HepG2 (cell line): ENCODE results near the gene TMEM233. TPM values are rescaled to one million over a fixed set of nuclear protein-coding genes. Genes with fewer than 3 reads are reported as not detected.

ENCODE experiments used
- SRSF9 ChIP-seq: fragments of 200-400 bp; formaldehyde crosslinking; IDR thresholded peaks from 2 replicates; pipeline ENCODE4 v1.6.1; 2018; ENCODE audit warnings: borderline replicate concordance, mild to moderate bottlenecking, low read depth, low read length; ENCODE audit not compliant: insufficient read depth, poor library complexity, severe bottlenecking
- STAG1 ChIP-seq: sonication (generic); formaldehyde crosslinking; IDR thresholded peaks from 2 replicates; pipeline ENCODE4 v1.4.0; 2020; ENCODE audit warnings: missing genetic modification reagents
- TEAD2 ChIP-seq: sonication (generic); formaldehyde crosslinking; IDR thresholded peaks from 2 replicates; pipeline ENCODE4 v1.9.0; 2021; ENCODE audit warnings: missing genetic modification reagents
- ZBTB33 ChIP-seq: sonication (generic); formaldehyde crosslinking; IDR thresholded peaks from 2 replicates; pipeline ENCODE4 v1.4.0; 2020; ENCODE audit warnings: missing genetic modification reagents
- ZNF232 ChIP-seq: sonication (generic); formaldehyde crosslinking; IDR thresholded peaks from 2 replicates; pipeline ENCODE4 v1.4.0; 2020; ENCODE audit warnings: missing genetic modification reagents, borderline replicate concordance
- ZNF451 ChIP-seq: sonication (generic); formaldehyde crosslinking; IDR thresholded peaks from 2 replicates; pipeline ENCODE4 v1.5.0; 2020; ENCODE audit warnings: mild to moderate bottlenecking, missing genetic modification reagents
- ZNF546 ChIP-seq: sonication (generic); formaldehyde crosslinking; conservative IDR thresholded peaks from 2 replicates; pipeline ENCODE4 v1.8.1; 2023; ENCODE audit warnings: mild to moderate bottlenecking, missing genetic modification reagents
- ZNF605 ChIP-seq: sonication (generic); formaldehyde crosslinking; IDR thresholded peaks from 2 replicates; pipeline ENCODE4 v1.8.0; 2022; ENCODE audit warnings: mild to moderate bottlenecking, missing genetic modification reagents
- ZNF777 ChIP-seq: sonication (generic); formaldehyde crosslinking; IDR thresholded peaks from 2 replicates; pipeline ENCODE4 v1.4.0; 2020; ENCODE audit warnings: missing genetic modification reagents
- polyA plus RNA-seq, 8 experiments: library from polyadenylated mRNA; depleted of rRNA in 3 of 8; stranded (reverse) in 7 of 8; unstranded in 1 of 8; fragments of >200 nt; fragmentation: Illumina TruSeq in 4 of 8; extraction: Trizol in 4 of 8; gene quantifications; 2 replicates each; pipeline versions ENCODE4 v1.2.1 to v1.2.3, GENCODE V29; 2011 to 2016; ENCODE audit warnings: low read depth in 4 of 8, missing spikeins in 1 of 8, mixed read lengths in 1 of 8; ENCODE audit not compliant: insufficient read depth in 1 of 8
- total RNA-seq, 5 experiments: library from RNA; depleted of rRNA; stranded (reverse); fragments of >200 nt; fragmentation: Illumina TruSeq; extraction: Trizol; gene quantifications; 2 replicates each; pipeline ENCODE4 v1.2.3, GENCODE V29; 2016; ENCODE audit warnings: low read depth in 1 of 5
- TF ChIP-seq, protein P1 (sequence below): sonication (generic); formaldehyde crosslinking; IDR thresholded peaks from 2 replicates; pipeline ENCODE4 v1.5.0; 2020; ENCODE audit warnings: mild to moderate bottlenecking, missing genetic modification reagents
- TF ChIP-seq, protein P2 (sequence below): sonication (generic); formaldehyde crosslinking; IDR thresholded peaks from 2 replicates; pipeline ENCODE4 v1.4.0; 2020; ENCODE audit warnings: mild to moderate bottlenecking, missing genetic modification reagents
- TF ChIP-seq, protein P3 (sequence below): sonication (generic); formaldehyde crosslinking; IDR thresholded peaks from 2 replicates; pipeline ENCODE4 v1.5.0; 2020; ENCODE audit warnings: missing genetic modification reagents

The TMEM233 gene
- total and polyA plus RNA-seq, 2 of the 13 experiments (the other 11 are each of a cell fraction or from before 2014, with no cell fraction given) = 0.03 TPM; not detected in 1

DNA sequence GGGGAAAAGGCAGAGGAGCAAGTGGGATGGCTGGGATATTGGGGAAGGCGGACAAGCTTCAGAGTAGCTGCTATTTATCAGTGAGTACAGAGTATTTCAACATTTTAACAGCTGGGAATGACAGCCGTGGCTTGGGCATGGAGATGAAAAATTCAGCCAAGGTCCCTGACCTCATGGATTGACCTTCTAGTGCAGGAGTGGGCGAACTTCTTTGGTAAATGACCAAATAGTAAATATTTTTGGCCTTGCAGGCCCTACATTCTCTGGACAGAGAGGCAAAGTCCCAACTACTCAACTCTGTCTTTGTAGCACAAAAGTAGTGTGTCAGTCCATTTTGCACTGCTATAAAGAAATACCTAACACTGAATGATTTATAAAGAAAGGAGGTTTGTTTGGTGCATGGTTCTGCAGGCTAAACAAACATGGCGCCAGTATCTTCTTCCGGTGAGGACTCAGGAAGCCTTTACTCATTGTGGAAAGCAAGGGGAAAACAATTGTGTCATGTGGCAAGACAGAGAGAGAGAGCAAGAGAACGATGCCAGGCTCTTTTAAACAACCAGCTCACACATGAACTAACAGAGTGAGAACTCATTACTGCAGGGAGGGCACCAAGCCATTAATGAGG lies 33.6 kb downstream of the TMEM233 start (continued):
- TF ChIP-seq, protein P1, sequence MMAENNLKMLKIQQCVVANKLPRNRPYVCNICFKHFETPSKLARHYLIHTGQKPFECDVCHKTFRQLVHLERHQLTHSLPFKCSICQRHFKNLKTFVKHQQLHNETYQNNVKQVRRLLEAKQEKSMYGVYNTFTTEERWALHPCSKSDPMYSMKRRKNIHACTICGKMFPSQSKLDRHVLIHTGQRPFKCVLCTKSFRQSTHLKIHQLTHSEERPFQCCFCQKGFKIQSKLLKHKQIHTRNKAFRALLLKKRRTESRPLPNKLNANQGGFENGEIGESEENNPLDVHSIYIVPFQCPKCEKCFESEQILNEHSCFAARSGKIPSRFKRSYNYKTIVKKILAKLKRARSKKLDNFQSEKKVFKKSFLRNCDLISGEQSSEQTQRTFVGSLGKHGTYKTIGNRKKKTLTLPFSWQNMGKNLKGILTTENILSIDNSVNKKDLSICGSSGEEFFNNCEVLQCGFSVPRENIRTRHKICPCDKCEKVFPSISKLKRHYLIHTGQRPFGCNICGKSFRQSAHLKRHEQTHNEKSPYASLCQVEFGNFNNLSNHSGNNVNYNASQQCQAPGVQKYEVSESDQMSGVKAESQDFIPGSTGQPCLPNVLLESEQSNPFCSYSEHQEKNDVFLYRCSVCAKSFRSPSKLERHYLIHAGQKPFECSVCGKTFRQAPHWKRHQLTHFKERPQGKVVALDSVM = no peak
- TF ChIP-seq ZNF451 = no peak
- TF ChIP-seq ZBTB33 (CRISPR knock-in tag) = no peak
- no peak for TF ChIP-seq TEAD2
- TF ChIP-seq STAG1 (CRISPR knock-in tag) = no peak
- no peak for TF ChIP-seq ZNF777 (CRISPR knock-in tag)
- TF ChIP-seq, protein P2, sequence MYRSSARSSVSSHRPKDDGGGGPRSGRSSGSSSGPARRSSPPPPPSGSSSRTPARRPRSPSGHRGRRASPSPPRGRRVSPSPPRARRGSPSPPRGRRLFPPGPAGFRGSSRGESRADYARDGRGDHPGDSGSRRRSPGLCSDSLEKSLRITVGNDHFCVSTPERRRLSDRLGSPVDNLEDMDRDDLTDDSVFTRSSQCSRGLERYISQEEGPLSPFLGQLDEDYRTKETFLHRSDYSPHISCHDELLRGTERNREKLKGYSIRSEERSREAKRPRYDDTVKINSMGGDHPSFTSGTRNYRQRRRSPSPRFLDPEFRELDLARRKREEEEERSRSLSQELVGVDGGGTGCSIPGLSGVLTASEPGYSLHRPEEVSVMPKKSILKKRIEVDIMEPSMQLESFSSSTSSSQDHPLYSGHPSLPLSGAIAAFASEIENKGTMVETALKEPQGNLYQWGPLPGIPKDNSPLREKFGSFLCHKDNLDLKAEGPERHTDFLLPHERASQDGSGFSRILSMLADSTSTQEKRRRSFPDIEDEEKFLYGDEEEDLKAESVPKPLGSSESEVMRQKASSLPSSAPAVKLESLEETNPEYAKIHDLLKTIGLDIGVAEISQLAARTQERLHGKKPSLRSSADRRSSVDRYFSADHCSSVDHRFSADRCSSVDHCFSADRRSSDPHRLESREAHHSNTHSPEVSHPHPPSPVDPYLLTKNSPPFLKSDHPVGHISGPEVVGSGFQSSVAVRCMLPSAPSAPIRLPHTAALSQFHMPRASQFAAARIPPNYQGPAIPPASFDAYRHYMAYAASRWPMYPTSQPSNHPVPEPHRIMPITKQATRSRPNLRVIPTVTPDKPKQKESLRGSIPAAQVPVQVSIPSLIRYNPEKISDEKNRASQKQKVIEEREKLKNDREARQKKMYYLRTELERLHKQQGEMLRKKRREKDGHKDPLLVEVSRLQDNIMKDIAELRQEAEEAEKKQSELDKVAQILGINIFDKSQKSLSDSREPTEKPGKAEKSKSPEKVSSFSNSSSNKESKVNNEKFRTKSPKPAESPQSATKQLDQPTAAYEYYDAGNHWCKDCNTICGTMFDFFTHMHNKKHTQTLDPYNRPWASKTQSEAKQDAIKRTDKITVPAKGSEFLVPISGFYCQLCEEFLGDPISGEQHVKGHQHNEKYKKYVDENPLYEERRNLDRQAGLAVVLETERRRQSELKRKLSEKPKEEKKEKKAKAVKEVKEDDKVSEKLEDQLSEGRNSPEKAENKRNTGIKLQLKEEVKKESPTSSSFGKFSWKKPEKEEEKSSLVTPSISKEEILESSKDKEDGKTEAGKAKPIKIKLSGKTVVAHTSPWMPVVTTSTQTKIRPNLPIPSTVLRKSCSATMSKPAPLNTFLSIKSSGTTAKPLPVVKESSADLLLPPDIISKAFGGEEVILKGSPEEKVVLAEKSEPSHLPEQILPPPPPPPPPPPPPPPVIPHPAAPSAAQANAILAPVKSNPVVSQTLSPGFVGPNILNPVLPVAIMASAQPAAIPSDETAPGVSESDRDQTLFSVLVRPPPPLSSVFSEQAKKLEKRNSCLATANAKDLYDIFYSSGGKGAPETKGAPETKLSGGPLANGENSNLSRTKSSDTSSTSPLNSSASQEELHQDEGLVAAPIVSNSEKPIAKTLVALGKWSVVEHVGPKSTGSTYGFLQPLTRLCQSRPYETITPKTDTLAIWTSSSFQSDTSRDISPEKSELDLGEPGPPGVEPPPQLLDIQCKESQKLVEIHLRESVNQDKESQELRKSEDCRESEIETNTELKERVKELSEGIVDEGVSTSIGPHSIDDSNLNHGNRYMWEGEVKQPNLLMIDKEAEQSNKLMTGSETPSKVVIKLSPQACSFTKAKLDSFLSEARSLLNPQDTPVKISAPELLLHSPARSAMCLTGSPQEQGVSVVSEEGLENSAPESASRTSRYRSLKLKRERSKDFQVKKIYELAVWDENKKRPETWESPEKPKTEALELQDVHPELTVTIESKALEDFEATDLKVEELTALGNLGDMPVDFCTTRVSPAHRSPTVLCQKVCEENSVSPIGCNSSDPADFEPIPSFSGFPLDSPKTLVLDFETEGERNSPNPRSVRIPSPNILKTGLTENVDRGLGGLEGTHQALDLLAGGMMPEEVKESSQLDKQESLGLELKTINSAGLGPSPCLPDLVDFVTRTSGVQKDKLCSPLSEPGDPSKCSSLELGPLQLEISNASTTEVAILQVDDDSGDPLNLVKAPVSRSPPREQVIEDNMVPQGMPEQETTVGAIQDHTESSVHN = no peak
- TF ChIP-seq, protein P3, sequence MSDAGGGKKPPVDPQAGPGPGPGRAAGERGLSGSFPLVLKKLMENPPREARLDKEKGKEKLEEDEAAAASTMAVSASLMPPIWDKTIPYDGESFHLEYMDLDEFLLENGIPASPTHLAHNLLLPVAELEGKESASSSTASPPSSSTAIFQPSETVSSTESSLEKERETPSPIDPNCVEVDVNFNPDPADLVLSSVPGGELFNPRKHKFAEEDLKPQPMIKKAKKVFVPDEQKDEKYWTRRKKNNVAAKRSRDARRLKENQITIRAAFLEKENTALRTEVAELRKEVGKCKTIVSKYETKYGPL (CRISPR knock-in tag) = no peak
- TF ChIP-seq ZNF232 (CRISPR knock-in tag) = no peak
- no peak for TF ChIP-seq ZNF546 (CRISPR knock-in tag)
- TF ChIP-seq SRSF9 = no peak
- no peak for TF ChIP-seq ZNF605 (CRISPR knock-in tag)
